A673 (cell line): ENCODE measurements around the gene HPGDS. TPM values are rescaled to one million over a fixed set of nuclear protein-coding genes. Genes with fewer than 3 reads are reported as not detected.

ENCODE experiments used
- BruUV-seq: library from RNA; stranded (reverse); fragments of 400-500 nt; replicated peaks from 2 replicates; lab custom pipeline; 2021; lab: Mats Ljungman, UMichigan
- CTCF ChIA-PET: fragments of 300-600 bp; sonication (Branson Sonifier 250); formaldehyde crosslinking; loops from one replicate; lab custom pipeline; 2022; ENCODE audit warnings: antibody characterized with exemption; lab: Charles Lee
- POLR2A ChIA-PET: fragments of 300-600 bp; sonication (Branson Sonifier 250); formaldehyde crosslinking; loops from one replicate; lab custom pipeline; 2022; ENCODE audit warnings: antibody characterized with exemption; ENCODE audit not compliant: low non-redundant PET; lab: Charles Lee
- DNase-seq: peaks from one replicate; pipeline ENCODE4 v3.0.0-alpha.2; 2015; ENCODE audit warnings: low spot score
- H3K27ac ChIP-seq: fragments of 200-600 bp; sonication (generic); 2 replicates; pipeline ENCODE4 v1.5.1; 2016; ENCODE audit warnings: mixed run types, low read depth, mild to moderate bottlenecking, mixed read lengths, antibody characterized with exemption, low read length; ENCODE audit not compliant: poor library complexity, severe bottlenecking
- H3K27me3 ChIP-seq: fragments of 200-600 bp; sonication (generic); replicated peaks from 2 replicates; pipeline ENCODE4 v1.6.1; 2017; ENCODE audit warnings: mixed run types, low read depth, mild to moderate bottlenecking, mixed read lengths, antibody characterized with exemption, low read length; ENCODE audit not compliant: insufficient read depth, poor library complexity
- H3K36me3 ChIP-seq: fragments of 200-600 bp; sonication (generic); 2 replicates; pipeline ENCODE4 v1.6.1; 2016; ENCODE audit warnings: mixed run types, mild to moderate bottlenecking, mixed read lengths, antibody characterized with exemption, low read length; ENCODE audit not compliant: insufficient read depth, poor library complexity, severe bottlenecking
- H3K4me1 ChIP-seq: fragments of 200-600 bp; sonication (generic); 2 replicates; pipeline ENCODE4 v1.6.1; 2017; ENCODE audit warnings: mixed run types, mild to moderate bottlenecking, mixed read lengths, antibody characterized with exemption, low read length; ENCODE audit not compliant: insufficient read depth, poor library complexity, severe bottlenecking
- H3K4me3 ChIP-seq: fragments of 200-600 bp; sonication (generic); 2 replicates; pipeline ENCODE4 v1.5.1; 2016; ENCODE audit warnings: low read depth, mixed run types, mild to moderate bottlenecking, mixed read lengths, low read length; ENCODE audit not compliant: poor library complexity, severe bottlenecking
- H3K9me3 ChIP-seq: fragments of 200-600 bp; sonication (generic); 2 replicates; pipeline ENCODE4 v1.6.1; 2016; ENCODE audit warnings: mixed run types, low read depth, mild to moderate bottlenecking, mixed read lengths, antibody characterized with exemption, low read length; ENCODE audit not compliant: poor library complexity, severe bottlenecking
- EZH2 ChIP-seq: fragments of 200-600 bp; sonication (generic); IDR thresholded peaks from 2 replicates; pipeline ENCODE4 v1.6.1; 2017; ENCODE audit warnings: borderline replicate concordance, low read depth, mild to moderate bottlenecking, mixed read lengths, antibody characterized with exemption, low read length; ENCODE audit not compliant: poor library complexity, severe bottlenecking
- intact Hi-C: fragments of 100-400 bp; cut with micrococcal nuclease; formaldehyde crosslinking; loops from one replicate; pipeline ENCODE4 v1.10.0; 2022; ENCODE audit not compliant: unreplicated experiment
- total RNA-seq: library from RNA; stranded (reverse); gene quantifications from 2 replicates; pipeline ENCODE4 v1.2.3, GENCODE V29; 2021
- TF ChIP-seq, protein P1 (sequence below): fragments of 300-800, 200-600 bp; sonication (generic); conservative IDR thresholded peaks from 2 replicates; pipeline ENCODE4 v1.5.1; 2017; ENCODE audit warnings: low read depth, mild to moderate bottlenecking, antibody characterized with exemption, low read length, moderate library complexity, mixed read lengths

HPGDS gene
- total RNA-seq, 1 experiment from 2014 or later, result not detected

DNA sequence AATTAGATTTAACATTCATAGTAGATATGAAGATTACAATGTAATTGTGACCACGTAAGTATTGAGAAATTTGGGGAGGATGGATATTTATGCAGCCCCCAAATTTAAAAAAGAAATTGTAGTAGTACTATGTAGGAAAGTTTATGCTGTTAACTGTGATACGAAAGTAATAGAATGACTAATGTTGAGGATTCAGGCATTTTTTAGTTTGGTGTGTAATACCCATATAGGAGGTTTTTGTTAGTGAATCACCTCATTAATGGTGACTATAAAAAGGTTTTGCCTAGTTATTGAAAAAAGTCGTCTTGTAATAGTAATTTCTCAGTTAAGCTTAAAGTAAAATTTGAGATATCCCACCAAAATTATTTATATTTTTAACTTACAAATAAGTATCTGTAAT is 67.7 kb downstream of the HPGDS start:
- peaks cover 21% of the 10 kb centered on the region for H3K36me3 ChIP-seq
- H3K27me3 ChIP-seq, result no peaks in the 10 kb centered on the region
- ChIA-PET POLR2A (no interaction called here), CTCF (no interaction called here)
- no peak for DNase-seq
- intact Hi-C loops, result no loop called here
- H3K4me3 ChIP-seq, result no peak overlapping the region
- H3K27ac ChIP-seq, result no peak overlapping the region
- BruUV-seq, result no TSS peak
- H3K4me1 ChIP-seq, result no peaks in the 10 kb centered on the region
- TF ChIP-seq, protein P1, sequence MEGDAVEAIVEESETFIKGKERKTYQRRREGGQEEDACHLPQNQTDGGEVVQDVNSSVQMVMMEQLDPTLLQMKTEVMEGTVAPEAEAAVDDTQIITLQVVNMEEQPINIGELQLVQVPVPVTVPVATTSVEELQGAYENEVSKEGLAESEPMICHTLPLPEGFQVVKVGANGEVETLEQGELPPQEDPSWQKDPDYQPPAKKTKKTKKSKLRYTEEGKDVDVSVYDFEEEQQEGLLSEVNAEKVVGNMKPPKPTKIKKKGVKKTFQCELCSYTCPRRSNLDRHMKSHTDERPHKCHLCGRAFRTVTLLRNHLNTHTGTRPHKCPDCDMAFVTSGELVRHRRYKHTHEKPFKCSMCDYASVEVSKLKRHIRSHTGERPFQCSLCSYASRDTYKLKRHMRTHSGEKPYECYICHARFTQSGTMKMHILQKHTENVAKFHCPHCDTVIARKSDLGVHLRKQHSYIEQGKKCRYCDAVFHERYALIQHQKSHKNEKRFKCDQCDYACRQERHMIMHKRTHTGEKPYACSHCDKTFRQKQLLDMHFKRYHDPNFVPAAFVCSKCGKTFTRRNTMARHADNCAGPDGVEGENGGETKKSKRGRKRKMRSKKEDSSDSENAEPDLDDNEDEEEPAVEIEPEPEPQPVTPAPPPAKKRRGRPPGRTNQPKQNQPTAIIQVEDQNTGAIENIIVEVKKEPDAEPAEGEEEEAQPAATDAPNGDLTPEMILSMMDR, result no peak
- no peak for TF ChIP-seq EZH2
- no peaks in the 10 kb centered on the region for H3K9me3 ChIP-seq

DNA sequence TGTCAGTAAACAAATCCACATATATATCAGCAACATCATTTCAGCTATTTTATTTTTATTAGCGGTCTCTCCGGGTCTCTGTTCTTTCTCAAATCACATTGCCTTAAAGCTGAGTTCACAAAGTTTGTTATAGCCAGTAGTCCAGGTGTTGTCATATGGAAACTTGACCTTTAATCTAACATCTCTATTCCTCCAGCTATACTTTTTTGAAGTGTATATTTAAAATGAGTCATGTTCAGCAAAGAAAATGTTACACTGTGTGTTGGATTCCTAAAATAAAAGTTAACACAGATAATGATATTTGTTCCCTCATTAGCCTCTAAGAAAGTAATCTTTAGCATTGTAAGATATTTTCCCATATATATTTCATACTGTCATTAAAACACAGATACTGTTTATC is 71.4 kb downstream of the HPGDS start:
- no peak overlapping the region for H3K4me3 ChIP-seq
- intact Hi-C loops, result no loop called here
- DNase-seq, result no peak
- ChIA-PET CTCF (no interaction called here), POLR2A (no interaction called here)
- H3K27me3 ChIP-seq, result no peaks in the 10 kb centered on the region
- H3K36me3 ChIP-seq, result no peaks in the 10 kb centered on the region
- H3K9me3 ChIP-seq, result no peaks in the 10 kb centered on the region
- TF ChIP-seq EZH2, result no peak
- TF ChIP-seq, protein P1, result no peak
- H3K4me1 ChIP-seq, result no peaks in the 10 kb centered on the region
- no TSS peak for BruUV-seq
- no peak overlapping the region for H3K27ac ChIP-seq

DNA sequence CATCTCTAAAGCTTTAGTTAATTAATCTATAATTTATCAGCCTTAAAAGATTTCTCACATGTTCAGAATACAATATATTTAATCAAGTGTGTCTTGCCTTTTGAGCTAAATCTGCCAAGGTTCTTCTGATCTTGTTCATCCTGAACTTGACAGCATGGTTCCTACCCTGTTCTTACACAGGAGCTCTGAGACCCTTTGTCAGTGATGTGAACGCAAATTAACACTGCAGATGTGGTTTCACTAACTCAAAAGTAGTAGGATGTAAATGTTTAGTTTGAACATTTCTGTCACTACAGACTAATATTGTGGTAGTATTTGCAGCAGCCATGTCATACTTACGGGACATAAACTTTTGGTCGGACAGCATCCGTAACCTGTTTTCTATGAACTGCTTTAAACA is 75.6 kb downstream of the HPGDS start:
- H3K27ac ChIP-seq, result no peak overlapping the region
- TF ChIP-seq, protein P1, result no peak
- no peak for TF ChIP-seq EZH2
- no peak overlapping the region for H3K4me3 ChIP-seq
- intact Hi-C loops, result no loop called here
- no peaks in the 10 kb centered on the region for H3K27me3 ChIP-seq
- H3K4me1 ChIP-seq, result peaks cover 14% of the 10 kb centered on the region
- DNase-seq, result no peak
- ChIA-PET POLR2A (no interaction called here), CTCF (no interaction called here)
- no TSS peak for BruUV-seq
- no peaks in the 10 kb centered on the region for H3K9me3 ChIP-seq
- H3K36me3 ChIP-seq, result no peaks in the 10 kb centered on the region
